Natural killer cell (primary cell): ENCODE data around the gene ASL. TPM values are rescaled to one million over a fixed set of nuclear protein-coding genes. Genes with fewer than 3 reads are reported as not detected.

Experiments used
- ATAC-seq, 3 donors: fragments of 150-1000 bp in 2 of 3; fragments of 200-7000 bp in 1 of 3; cut with Tn5 transposase; 1 replicate in 1 of 3; 2 replicates in 2 of 3; pipeline ENCODE4 v1.10.0; 2021; ENCODE audit warnings: mild to moderate bottlenecking in 2 of 3, moderate library complexity in 2 of 3
- DNase-seq, 2 donors: peaks; one replicate each; pipeline versions ENCODE4 v3.0.0 to v3.0.0-alpha.2; 2013 to 2021; ENCODE audit warnings: mixed read lengths in 1 of 2
- H3K27ac ChIP-seq: one replicate; pipeline ENCODE4 v1.5.1; 2013; ENCODE audit warnings: mild to moderate bottlenecking, low read length
- H3K27me3 ChIP-seq: one replicate; pipeline ENCODE4 v1.6.1; 2013; ENCODE audit warnings: low read length; ENCODE audit not compliant: control insufficient read depth, insufficient read depth
- H3K36me3 ChIP-seq: one replicate; pipeline ENCODE4 v1.6.1; 2013; ENCODE audit warnings: low read length; ENCODE audit not compliant: control insufficient read depth, insufficient read depth
- H3K4me1 ChIP-seq: one replicate; pipeline ENCODE4 v1.6.1; 2013; ENCODE audit warnings: low read length; ENCODE audit not compliant: control insufficient read depth, insufficient read depth
- H3K4me3 ChIP-seq: one replicate; pipeline ENCODE4 v1.5.1; 2013; ENCODE audit warnings: low read length
- H3K9me3 ChIP-seq: one replicate; pipeline ENCODE4 v1.6.1; 2013; ENCODE audit warnings: low read length; ENCODE audit not compliant: control insufficient read depth, insufficient read depth
- H3K27ac Mint-ChIP-seq, 2 donors: one replicate each; pipeline ENCODE4 v1.8.0; 2022; ENCODE audit warnings: mild to moderate bottlenecking in 2 of 2, mixed read lengths in 2 of 2, moderate library complexity in 1 of 2
- H3K27me3 Mint-ChIP-seq, 2 donors: one replicate each; pipeline ENCODE4 v1.8.0; 2022; ENCODE audit warnings: low read depth in 2 of 2, mixed read lengths in 2 of 2
- H3K36me3 Mint-ChIP-seq: one replicate; pipeline ENCODE4 v1.8.0; 2022; ENCODE audit warnings: mixed read lengths
- H3K4me1 Mint-ChIP-seq, 2 donors: one replicate each; pipeline ENCODE4 v1.8.0; 2022; ENCODE audit warnings: mixed read lengths in 2 of 2
- H3K4me3 Mint-ChIP-seq: one replicate; pipeline ENCODE4 v1.8.0; 2022; ENCODE audit warnings: mild to moderate bottlenecking, moderate library complexity, mixed read lengths
- H3K9me3 Mint-ChIP-seq, 2 donors: one replicate each; pipeline ENCODE4 v1.8.0; 2022; ENCODE audit warnings: mixed read lengths in 2 of 2
- WGBS: methylation state at CpG from one replicate; pipeline ENCODE4 v1.1.7; 2013; ENCODE audit warnings: missing lambda C conversion rate; ENCODE audit not compliant: insufficient coverage; 5-methylcytosine and 5-hydroxymethylcytosine counted together
- intact Hi-C: fragments of 100-400 bp; cut with micrococcal nuclease; formaldehyde crosslinking; loops from one replicate; pipeline ENCODE4 v1.14.2; 2022
- total RNA-seq, 4 donors: library from RNA; stranded (reverse); fragments of 120-200 nt in 1 of 4; gene quantifications; one replicate each; pipeline versions ENCODE4 v1.2.3 to v1.2.4, GENCODE V29; 2013 to 2022
- TF ChIP-seq, protein P1 (sequence below): fragments of 200-600 bp; IDR thresholded peaks from one replicate; pipeline ENCODE4 v1.8.0; 2022; ENCODE audit warnings: antibody characterized with exemption

The ASL gene
- total RNA-seq, 3 donors from 2014 or later (not counting 1 experiment from before 2014, with no cell fraction given) = 58.1 to 69.9 (median 60.0) TPM

DNA sequence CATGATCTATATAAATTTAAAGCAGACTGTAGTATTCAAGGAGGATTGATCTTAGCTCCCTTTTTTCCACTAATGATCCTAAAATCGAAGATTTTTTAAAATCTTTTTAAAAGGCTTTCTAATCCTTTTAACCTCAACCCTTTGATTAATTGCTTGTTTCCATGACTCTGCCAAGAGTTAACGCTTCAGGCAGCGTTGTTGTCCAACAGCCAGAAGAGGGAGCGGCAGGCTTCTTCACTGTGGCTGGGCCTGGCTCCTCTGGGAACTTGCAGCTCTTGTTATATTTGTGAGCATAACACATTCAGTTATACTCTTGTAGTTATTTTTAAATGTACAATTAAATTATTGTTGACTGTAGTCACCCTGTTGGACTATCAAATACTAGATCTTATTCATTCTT lies 65.3 kb downstream of the ASL start:
- peak overlapping the region; percentile 5 to 65 for H3K27ac Mint-ChIP-seq
- 97% methylated on average over 4 of the region's 4 CpGs for WGBS
- ATAC-seq = no peak

DNA sequence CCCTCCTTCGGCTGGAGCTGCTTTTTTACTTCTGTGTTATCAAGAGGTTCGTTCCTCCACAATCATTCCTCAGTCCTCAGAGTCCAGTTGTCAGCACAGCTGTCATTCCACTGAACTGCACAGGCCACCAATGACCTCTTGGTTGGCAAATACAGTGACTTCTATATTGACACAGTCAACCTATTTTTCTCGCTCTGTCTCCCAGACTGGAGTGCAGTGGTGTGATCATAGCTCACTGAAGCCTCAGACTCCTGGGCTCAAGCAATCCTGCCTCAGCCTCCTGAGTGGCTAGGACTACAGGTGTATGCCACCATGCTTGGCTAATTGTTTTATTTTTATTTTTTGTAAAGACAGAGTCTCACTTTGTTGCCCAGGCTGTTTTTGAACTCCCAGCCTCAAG lies 66.7 kb downstream of the ASL start:
- Mint-ChIP-seq H3K4me3 (no peak overlapping the region), H3K27ac (peak overlapping the region; percentile 8 to 20), H3K27me3 (no peaks in the 10 kb centered on the region), H3K9me3 (no peaks in the 10 kb centered on the region), H3K4me1 (peaks cover 21 to 24% of the 10 kb centered on the region in 2 donors), H3K36me3 (peaks cover 31% of the 10 kb centered on the region)
- Histone ChIP-seq H3K9me3 (no peaks in the 10 kb centered on the region), H3K27ac (no peak overlapping the region), H3K4me3 (no peak overlapping the region), H3K36me3 (peaks cover 62% of the 10 kb centered on the region), H3K27me3 (no peaks in the 10 kb centered on the region), H3K4me1 (peaks cover 3% of the 10 kb centered on the region)
- TF ChIP-seq, protein P1, sequence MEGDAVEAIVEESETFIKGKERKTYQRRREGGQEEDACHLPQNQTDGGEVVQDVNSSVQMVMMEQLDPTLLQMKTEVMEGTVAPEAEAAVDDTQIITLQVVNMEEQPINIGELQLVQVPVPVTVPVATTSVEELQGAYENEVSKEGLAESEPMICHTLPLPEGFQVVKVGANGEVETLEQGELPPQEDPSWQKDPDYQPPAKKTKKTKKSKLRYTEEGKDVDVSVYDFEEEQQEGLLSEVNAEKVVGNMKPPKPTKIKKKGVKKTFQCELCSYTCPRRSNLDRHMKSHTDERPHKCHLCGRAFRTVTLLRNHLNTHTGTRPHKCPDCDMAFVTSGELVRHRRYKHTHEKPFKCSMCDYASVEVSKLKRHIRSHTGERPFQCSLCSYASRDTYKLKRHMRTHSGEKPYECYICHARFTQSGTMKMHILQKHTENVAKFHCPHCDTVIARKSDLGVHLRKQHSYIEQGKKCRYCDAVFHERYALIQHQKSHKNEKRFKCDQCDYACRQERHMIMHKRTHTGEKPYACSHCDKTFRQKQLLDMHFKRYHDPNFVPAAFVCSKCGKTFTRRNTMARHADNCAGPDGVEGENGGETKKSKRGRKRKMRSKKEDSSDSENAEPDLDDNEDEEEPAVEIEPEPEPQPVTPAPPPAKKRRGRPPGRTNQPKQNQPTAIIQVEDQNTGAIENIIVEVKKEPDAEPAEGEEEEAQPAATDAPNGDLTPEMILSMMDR = no peak
- ATAC-seq (no peak), DNase-seq (no peak)
- WGBS = 95% methylated on average over 3 of the region's 3 CpGs
- intact Hi-C loops = no loop called here

More for the DNA sequence above, 65.3 kb downstream of the ASL start:
- H3K4me1 ChIP-seq = no peaks in the 10 kb centered on the region
- H3K9me3 ChIP-seq = no peaks in the 10 kb centered on the region
- H3K27ac ChIP-seq = no peak overlapping the region
- Mint-ChIP-seq H3K36me3 (peaks cover 31% of the 10 kb centered on the region), H3K27me3 (no peaks in the 10 kb centered on the region), H3K4me3 (no peak overlapping the region), H3K4me1 (peaks cover 20 to 22% of the 10 kb centered on the region in 2 donors), H3K9me3 (no peaks in the 10 kb centered on the region)
- TF ChIP-seq, protein P1 = no peak
- intact Hi-C loops = no loop called here
- no peak for DNase-seq
- peaks cover 60% of the 10 kb centered on the region for H3K36me3 ChIP-seq
- H3K27me3 ChIP-seq = no peaks in the 10 kb centered on the region
- no peak overlapping the region for H3K4me3 ChIP-seq

DNA sequence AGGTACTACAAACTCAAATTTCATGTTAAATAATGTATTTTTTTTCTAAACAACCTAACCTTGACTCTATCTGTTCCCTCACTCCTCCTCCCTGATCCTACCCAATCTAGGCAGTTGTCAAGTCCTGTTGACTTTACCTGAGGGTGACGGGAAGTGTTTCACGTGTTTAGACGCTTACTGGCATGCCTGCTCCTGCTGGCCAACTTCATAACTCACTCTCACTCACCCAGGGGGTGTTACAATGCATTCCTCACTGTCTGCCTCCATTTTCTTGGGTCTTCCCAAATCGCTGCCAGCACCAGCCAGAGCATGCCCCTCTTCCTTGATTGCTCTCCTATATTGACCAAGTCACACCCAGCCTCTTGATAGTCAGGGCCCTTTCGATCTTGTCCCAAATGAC lies 67.4 kb downstream of the ASL start:
- WGBS = 96% methylated on average over 5 of the region's 5 CpGs
- TF ChIP-seq, protein P1 = no peak
- ATAC-seq (no peak), DNase-seq (no peak)
- Histone ChIP-seq H3K27me3 (no peaks in the 10 kb centered on the region), H3K9me3 (no peaks in the 10 kb centered on the region), H3K4me3 (no peak overlapping the region), H3K36me3 (peaks cover 59% of the 10 kb centered on the region), H3K27ac (no peak overlapping the region), H3K4me1 (peaks cover 9% of the 10 kb centered on the region)
- Mint-ChIP-seq H3K4me1 (peaks cover 21 to 27% of the 10 kb centered on the region in 2 donors), H3K9me3 (no peaks in the 10 kb centered on the region), H3K36me3 (peaks cover 31% of the 10 kb centered on the region), H3K27me3 (no peaks in the 10 kb centered on the region), H3K4me3 (no peak overlapping the region), H3K27ac (peak overlapping the region; percentile 20 to 75)
- intact Hi-C loops = no loop called here

Other genes with a start within 250 kb of the ASL start
- 1 to 10 TPM; 5.7 to 8.2 (median 7.1) TPM for gene VKORC1L1, start 202.7 kb upstream of the ASL start, total RNA-seq
- gene GUSB, start 93.6 kb upstream of the ASL start, total RNA-seq = 10 to 100 TPM; 68.8 to 94.5 (median 85.7) TPM
- 10 to 100 TPM; 67.5 to 72.1 (median 68.0) TPM for gene CRCP, start 39.0 kb downstream of the ASL start, total RNA-seq
- gene TPST1, start 129.5 kb downstream of the ASL start, total RNA-seq = 10 to 100 TPM; 10.4 to 17.3 (median 14.3) TPM